SK-N-SH treated with all-trans-retinoic acid at 6 μM for 48 hours (cell line): ENCODE results near the gene SUN5.

Experiments used
- ATAC-seq: fragments of 200-7000 bp; cut with Tn5 transposase; 3 replicates; pipeline ENCODE4 v1.9.1; 2020; ENCODE audit warnings: mild to moderate bottlenecking, moderate library complexity
- ARNTL ChIP-seq: fragments of 450-650 bp; formaldehyde crosslinking; IDR thresholded peaks from 2 replicates; pipeline ENCODE4 v1.5.0; 2020; ENCODE audit warnings: low read depth, mild to moderate bottlenecking, moderate library complexity, borderline replicate concordance
- BACH2 ChIP-seq: fragments of 250-450 bp; sonication (Bioruptor Pico); IDR thresholded peaks from 2 replicates; pipeline ENCODE4 v1.9.0; 2021; ENCODE audit warnings: mild to moderate bottlenecking, borderline replicate concordance
- ESRRG ChIP-seq: fragments of 250-450 bp; sonication (Bioruptor Pico); IDR thresholded peaks from 2 replicates; pipeline ENCODE4 v1.6.1; 2021; ENCODE audit warnings: mild to moderate bottlenecking
- GLIS3 ChIP-seq: fragments of 250-450 bp; sonication (Bioruptor Pico); IDR thresholded peaks from 2 replicates; pipeline ENCODE4 v1.5.0; 2020; ENCODE audit warnings: mild to moderate bottlenecking, moderate library complexity
- ISL1 ChIP-seq: fragments of 250-450 bp; sonication (Bioruptor Pico); IDR thresholded peaks from 2 replicates; pipeline ENCODE4 v2.1.2; 2022; ENCODE audit warnings: mild to moderate bottlenecking, moderate library complexity
- OSR1 ChIP-seq: fragments of 250-450 bp; sonication (Bioruptor Pico); IDR thresholded peaks from 2 replicates; pipeline ENCODE4 v1.8.0; 2022; ENCODE audit warnings: moderate library complexity, mild to moderate bottlenecking, inconsistent platforms
- PATZ1 ChIP-seq: fragments of 250-450 bp; sonication (Bioruptor Pico); IDR thresholded peaks from 2 replicates; pipeline ENCODE4 v1.8.0; 2020; ENCODE audit warnings: mild to moderate bottlenecking, moderate library complexity, borderline replicate concordance
- POU6F1 ChIP-seq: fragments of 250-450 bp; sonication (Bioruptor Pico); IDR thresholded peaks from 2 replicates; pipeline ENCODE4 v1.8.0; 2021; ENCODE audit warnings: low read depth, mild to moderate bottlenecking, moderate library complexity, borderline replicate concordance
- PPARA ChIP-seq: fragments of 250-450 bp; sonication (Bioruptor Pico); IDR thresholded peaks from 2 replicates; pipeline ENCODE4 v1.5.0; 2020; ENCODE audit warnings: mild to moderate bottlenecking, borderline replicate concordance
- RARB ChIP-seq: fragments of 250-450 bp; sonication (Bioruptor Pico); IDR thresholded peaks from 2 replicates; pipeline ENCODE4 v1.8.0; 2021; ENCODE audit warnings: mild to moderate bottlenecking, moderate library complexity
- SNAI2 ChIP-seq: fragments of 250-450 bp; sonication (Bioruptor Pico); IDR thresholded peaks from 2 replicates; pipeline ENCODE4 v1.5.0; 2020; ENCODE audit warnings: mild to moderate bottlenecking, moderate library complexity
- TCF4 ChIP-seq: fragments of 250-450 bp; sonication (Bioruptor Pico); IDR thresholded peaks from 2 replicates; pipeline ENCODE4 v1.8.0; 2021; ENCODE audit warnings: mild to moderate bottlenecking, moderate library complexity, borderline replicate concordance
- TOX ChIP-seq: fragments of 250-450 bp; sonication (Bioruptor Pico); IDR thresholded peaks from 2 replicates; pipeline ENCODE4 v1.8.0; 2021; ENCODE audit warnings: mild to moderate bottlenecking, moderate library complexity, borderline replicate concordance
- TSHZ2 ChIP-seq: fragments of 250-450 bp; sonication (Bioruptor Pico); IDR thresholded peaks from 2 replicates; pipeline ENCODE4 v1.5.0; 2020; ENCODE audit warnings: mild to moderate bottlenecking, moderate library complexity
- ZFP3 ChIP-seq: fragments of 250-450 bp; sonication (Bioruptor Pico); IDR thresholded peaks from 2 replicates; pipeline ENCODE4 v1.5.0; 2020; ENCODE audit warnings: mild to moderate bottlenecking, moderate library complexity
- ZFP30 ChIP-seq: fragments of 450-650 bp; formaldehyde crosslinking; IDR thresholded peaks from 2 replicates; pipeline ENCODE4 v1.5.0; 2022; ENCODE audit warnings: mild to moderate bottlenecking, moderate library complexity
- ZNF70 ChIP-seq: fragments of 450-650 bp; formaldehyde crosslinking; IDR thresholded peaks from 2 replicates; pipeline ENCODE4 v1.5.0; 2020; ENCODE audit warnings: mild to moderate bottlenecking, moderate library complexity
- ZNF8 ChIP-seq: fragments of 450-650 bp; formaldehyde crosslinking; IDR thresholded peaks from 2 replicates; pipeline ENCODE4 v1.5.0; 2020; ENCODE audit warnings: mild to moderate bottlenecking, moderate library complexity
- TF ChIP-seq, protein P1 (sequence below): fragments of 250-450 bp; sonication (Bioruptor Pico); IDR thresholded peaks from 2 replicates; pipeline ENCODE4 v1.5.1; 2020; ENCODE audit warnings: low read depth, mild to moderate bottlenecking, moderate library complexity

Gene SUN5

GRCh38 chr20:32984631-32985354, 19.4 kb downstream of the SUN5 start (continued):
- no peak for TF ChIP-seq BACH2 (CRISPR knock-in tag)
- TF ChIP-seq ESRRG (CRISPR knock-in tag): no peak
- no peak for TF ChIP-seq PATZ1

GRCh38 chr20:32984196-32984595, 20.0 kb downstream of the SUN5 start:
- no peak for ATAC-seq
- TF ChIP-seq TOX (CRISPR knock-in tag) (no peak), ARNTL (CRISPR knock-in tag) (no peak), POU6F1 (CRISPR knock-in tag) (no peak), BACH2 (CRISPR knock-in tag) (no peak), ZNF70 (CRISPR knock-in tag) (no peak), GLIS3 (CRISPR knock-in tag) (no peak)

GRCh38 chr20:32983459-32984112, 20.6 kb downstream of the SUN5 start:
- TF ChIP-seq PPARA (CRISPR knock-in tag) (no peak), ARNTL (CRISPR knock-in tag) (no peak), ZNF8 (CRISPR knock-in tag) (no peak), OSR1 (CRISPR knock-in tag) (no peak), ZFP3 (no peak), POU6F1 (CRISPR knock-in tag) (no peak), TOX (CRISPR knock-in tag) (no peak), TSHZ2 (CRISPR knock-in tag) (no peak), ZNF70 (CRISPR knock-in tag) (no peak), RARB (CRISPR knock-in tag) (no peak), ZFP30 (no peak)
- ATAC-seq: no peak

- no peak for ATAC-seq
- TF ChIP-seq SNAI2 (CRISPR knock-in tag) (no peak), ZFP3 (no peak), ISL1 (CRISPR knock-in tag) (no peak), POU6F1 (CRISPR knock-in tag) (no peak), TSHZ2 (CRISPR knock-in tag) (no peak), ZNF8 (CRISPR knock-in tag) (no peak), TCF4 (CRISPR knock-in tag) (no peak)
- TF ChIP-seq, protein P1, sequence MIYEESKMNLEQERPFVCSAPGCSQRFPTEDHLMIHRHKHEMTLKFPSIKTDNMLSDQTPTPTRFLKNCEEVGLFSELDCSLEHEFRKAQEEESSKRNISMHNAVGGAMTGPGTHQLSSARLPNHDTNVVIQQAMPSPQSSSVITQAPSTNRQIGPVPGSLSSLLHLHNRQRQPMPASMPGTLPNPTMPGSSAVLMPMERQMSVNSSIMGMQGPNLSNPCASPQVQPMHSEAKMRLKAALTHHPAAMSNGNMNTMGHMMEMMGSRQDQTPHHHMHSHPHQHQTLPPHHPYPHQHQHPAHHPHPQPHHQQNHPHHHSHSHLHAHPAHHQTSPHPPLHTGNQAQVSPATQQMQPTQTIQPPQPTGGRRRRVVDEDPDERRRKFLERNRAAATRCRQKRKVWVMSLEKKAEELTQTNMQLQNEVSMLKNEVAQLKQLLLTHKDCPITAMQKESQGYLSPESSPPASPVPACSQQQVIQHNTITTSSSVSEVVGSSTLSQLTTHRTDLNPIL (CRISPR knock-in tag): no peak
These were observed 21.4 kb downstream of the SUN5 start for GRCh38 chr20:32982617-32983458.
